K562 (cell line): ENCODE results near the gene TAS2R7.

Source experiments
- ADNP ChIP-seq: fragments of 200-800 bp; sonication (Bioruptor generic); IDR thresholded peaks from 2 replicates; pipeline ENCODE4 v1.6.1; 2016; ENCODE audit warnings: missing genetic modification characterization, missing compliant biosample characterization
- CTCF ChIP-seq, 3 experiments: IDR thresholded peaks in 2 of 3; conservative IDR thresholded peaks in 1 of 3; 2 replicates each; pipeline ENCODE4 v1.5.1; 2011 to 2012; ENCODE audit warnings: low read length in 3 of 3, mild to moderate bottlenecking in 3 of 3, control low read depth in 2 of 3, improper control_type of control experiment in 1 of 3, inconsistent platforms in 1 of 3, low read depth in 1 of 3, mixed read lengths in 1 of 3, moderate library complexity in 1 of 3; ENCODE audit not compliant: insufficient read depth in 2 of 3
- EHMT2 ChIP-seq: fragments of 450-650 bp; IDR thresholded peaks from 2 replicates; pipeline ENCODE4 v1.6.1; 2018; ENCODE audit warnings: antibody characterized with exemption
- IRF1 ChIP-seq: sonication (generic); formaldehyde crosslinking; IDR thresholded peaks from 2 replicates; pipeline ENCODE4 v1.8.0; 2022; ENCODE audit warnings: missing genetic modification reagents, mild to moderate bottlenecking, borderline replicate concordance
- POLR2A ChIP-seq: fragments of 450-650 bp; conservative IDR thresholded peaks from 2 replicates; pipeline ENCODE4 v1.6.1; 2016
- POLR2AphosphoS5 ChIP-seq: IDR thresholded peaks from 2 replicates; pipeline ENCODE4 v1.6.1; 2011; ENCODE audit warnings: mild to moderate bottlenecking, low read depth, low read length, moderate library complexity; ENCODE audit not compliant: control insufficient read depth, insufficient read depth
- RAD21 ChIP-seq, 2 experiments: fragments of 250-450 bp in 1 of 2; fragments of 450-650 bp in 1 of 2; sonication (Bioruptor Pico) in 1 of 2; formaldehyde crosslinking in 1 of 2; IDR thresholded peaks in 1 of 2; conservative IDR thresholded peaks in 1 of 2; 2 replicates each; pipeline versions ENCODE4 v1.4.0 to v1.8.0; 2020 to 2022; ENCODE audit warnings: mild to moderate bottlenecking in 2 of 2, moderate library complexity in 1 of 2
- SMC3 ChIP-seq: conservative IDR thresholded peaks from 2 replicates; pipeline ENCODE4 v1.6.1; 2011; ENCODE audit warnings: low read depth, low read length, improper control_type of control experiment; ENCODE audit not compliant: insufficient read depth
- TEAD2 ChIP-seq: fragments of 450-650 bp; IDR thresholded peaks from 2 replicates; pipeline ENCODE4 v1.6.1; 2016; ENCODE audit warnings: missing genetic modification characterization, control low read depth, missing compliant biosample characterization
- THRAP3 ChIP-seq: fragments of 450-650 bp; IDR thresholded peaks from 2 replicates; pipeline ENCODE4 v1.6.1; 2016; ENCODE audit warnings: mild to moderate bottlenecking, inconsistent platforms, borderline replicate concordance
- ZBTB26 ChIP-seq: fragments of 450-650 bp; formaldehyde crosslinking; IDR thresholded peaks from 2 replicates; pipeline ENCODE4 v1.4.0; 2022; ENCODE audit warnings: missing genetic modification characterization
- ZC3H4 ChIP-seq: sonication (generic); formaldehyde crosslinking; IDR thresholded peaks from 2 replicates; pipeline ENCODE4 v1.9.0; 2021; ENCODE audit warnings: missing genetic modification reagents, borderline replicate concordance
- ZNF347 ChIP-seq: fragments of 450-650 bp; formaldehyde crosslinking; IDR thresholded peaks from 2 replicates; pipeline ENCODE4 v1.4.0; 2020; ENCODE audit warnings: low read depth, mild to moderate bottlenecking, moderate library complexity

- no peak for TF ChIP-seq ZNF347 (CRISPR knock-in tag)
- no peak for TF ChIP-seq POLR2A
- TF ChIP-seq THRAP3: no peak
- no peak for TF ChIP-seq ZBTB26 (CRISPR knock-in tag)
- no peak for TF ChIP-seq IRF1 (CRISPR knock-in tag)
- TF ChIP-seq SMC3: no peak
- no peak for TF ChIP-seq ADNP (tag)
- TF ChIP-seq POLR2AphosphoS5: no peak
- TF ChIP-seq TEAD2: no peak
- no peak for TF ChIP-seq CTCF (IDR thresholded peaks at IDR 0.05 in 2 of 3, conservative IDR thresholded peaks at IDR 0.05 in 1 of 3; ENCODE audit: insufficient read depth in 2 of 3, low read depth in 1 of 3, low read length in 3 of 3)
- no peak for TF ChIP-seq EHMT2
- no peak for TF ChIP-seq RAD21 (CRISPR knock-in tag; conservative IDR thresholded peaks at IDR 0.05 in 1 of 2, IDR thresholded peaks at IDR 0.05 in 1 of 2)
- TF ChIP-seq ZC3H4: no peak
Measured at GRCh38 chr12:10810068-10810467, 7.6 kb upstream of the TAS2R7 start, which contains the start of gene TAS2R9.
